HepG2 (cell line): ENCODE data around the gene ENGASE. TPM values are rescaled to one million over a fixed set of nuclear protein-coding genes. Genes with fewer than 3 reads are reported as not detected.

Experiments
- GABPB1 ChIP-seq: IDR thresholded peaks from 2 replicates; pipeline ENCODE4 v1.6.1; 2016; ENCODE audit warnings: mild to moderate bottlenecking, missing genetic modification reagents, moderate library complexity, missing compliant biosample characterization
- HMG20A ChIP-seq: IDR thresholded peaks from 2 replicates; pipeline ENCODE4 v1.6.1; 2016; ENCODE audit warnings: borderline replicate concordance
- HNRNPK ChIP-seq: fragments of 200-400 bp; formaldehyde crosslinking; IDR thresholded peaks from 2 replicates; pipeline ENCODE4 v1.6.1; 2018; ENCODE audit warnings: low read length, low read depth, moderate library complexity, mild to moderate bottlenecking; ENCODE audit not compliant: poor library complexity, severe bottlenecking
- POLR2A ChIP-seq, 2 experiments: IDR thresholded peaks; 2 replicates each; pipeline ENCODE4 v1.6.1; 2011; ENCODE audit warnings: low read depth in 2 of 2, low read length in 2 of 2, mild to moderate bottlenecking in 1 of 2, moderate library complexity in 1 of 2; ENCODE audit not compliant: insufficient read depth in 1 of 2
- POLR2AphosphoS2 ChIP-seq: IDR thresholded peaks from 2 replicates; pipeline ENCODE4 v1.6.1; 2011; ENCODE audit warnings: low read depth, low read length, improper control_type of control experiment
- RFXANK ChIP-seq: IDR thresholded peaks from 2 replicates; pipeline ENCODE4 v1.6.1; 2016
- SALL1 ChIP-seq: sonication (generic); formaldehyde crosslinking; IDR thresholded peaks from 2 replicates; pipeline ENCODE4 v1.8.0; 2022; ENCODE audit warnings: mild to moderate bottlenecking, missing genetic modification reagents
- TBX2 ChIP-seq: sonication (generic); formaldehyde crosslinking; IDR thresholded peaks from 2 replicates; pipeline ENCODE4 v1.5.0; 2020; ENCODE audit warnings: missing genetic modification reagents, mild to moderate bottlenecking, borderline replicate concordance
- ZBTB38 ChIP-seq: sonication (generic); formaldehyde crosslinking; IDR thresholded peaks from 2 replicates; pipeline ENCODE4 v1.5.1; 2020; ENCODE audit warnings: mild to moderate bottlenecking, missing genetic modification reagents
- ZNF160 ChIP-seq: sonication (generic); formaldehyde crosslinking; IDR thresholded peaks from 2 replicates; pipeline ENCODE4 v1.8.0; 2022; ENCODE audit warnings: mild to moderate bottlenecking, inconsistent platforms, missing genetic modification reagents
- polyA plus RNA-seq, 8 experiments: library from polyadenylated mRNA; depleted of rRNA in 3 of 8; stranded (reverse) in 7 of 8; unstranded in 1 of 8; fragments of >200 nt; fragmentation: Illumina TruSeq in 4 of 8; extraction: Trizol in 4 of 8; gene quantifications; 2 replicates each; pipeline versions ENCODE4 v1.2.1 to v1.2.3, GENCODE V29; 2011 to 2016; ENCODE audit warnings: low read depth in 4 of 8, missing spikeins in 1 of 8, mixed read lengths in 1 of 8; ENCODE audit not compliant: insufficient read depth in 1 of 8
- total RNA-seq, 5 experiments: library from RNA; depleted of rRNA; stranded (reverse); fragments of >200 nt; fragmentation: Illumina TruSeq; extraction: Trizol; gene quantifications; 2 replicates each; pipeline ENCODE4 v1.2.3, GENCODE V29; 2016; ENCODE audit warnings: low read depth in 1 of 5
- TF ChIP-seq, protein P1 (sequence below): sonication (generic); formaldehyde crosslinking; IDR thresholded peaks from 2 replicates; pipeline ENCODE4 v1.8.1; 2023; ENCODE audit warnings: missing genetic modification reagents, mild to moderate bottlenecking, borderline replicate concordance
- TF ChIP-seq, protein P2 (sequence below): sonication (generic); formaldehyde crosslinking; IDR thresholded peaks from 2 replicates; pipeline ENCODE4 v1.4.0; 2020; ENCODE audit warnings: missing genetic modification reagents, mild to moderate bottlenecking, borderline replicate concordance
- TF ChIP-seq, protein P3 (sequence below): sonication (generic); formaldehyde crosslinking; IDR thresholded peaks from 2 replicates; pipeline ENCODE4 v1.5.0; 2020; ENCODE audit warnings: missing genetic modification reagents, mild to moderate bottlenecking, borderline replicate concordance
- TF ChIP-seq, protein P4 (sequence below): sonication (generic); formaldehyde crosslinking; IDR thresholded peaks from 2 replicates; pipeline ENCODE4 v1.4.0; 2020; ENCODE audit warnings: missing genetic modification reagents, low read depth, mild to moderate bottlenecking, borderline replicate concordance
- TF ChIP-seq, protein P5 (sequence below): sonication (generic); formaldehyde crosslinking; IDR thresholded peaks from 2 replicates; pipeline ENCODE4 v1.5.0; 2020; ENCODE audit warnings: mild to moderate bottlenecking, missing genetic modification reagents
- TF ChIP-seq, protein P6 (sequence below): sonication (generic); formaldehyde crosslinking; IDR thresholded peaks from 2 replicates; pipeline ENCODE4 v1.4.0; 2020; ENCODE audit warnings: mild to moderate bottlenecking, missing genetic modification reagents

Gene ENGASE
- total and polyA plus RNA-seq, 2 of the 13 experiments (the other 11 are each of a cell fraction or from before 2014, with no cell fraction given) = 10.6 to 18.1 TPM

DNA sequence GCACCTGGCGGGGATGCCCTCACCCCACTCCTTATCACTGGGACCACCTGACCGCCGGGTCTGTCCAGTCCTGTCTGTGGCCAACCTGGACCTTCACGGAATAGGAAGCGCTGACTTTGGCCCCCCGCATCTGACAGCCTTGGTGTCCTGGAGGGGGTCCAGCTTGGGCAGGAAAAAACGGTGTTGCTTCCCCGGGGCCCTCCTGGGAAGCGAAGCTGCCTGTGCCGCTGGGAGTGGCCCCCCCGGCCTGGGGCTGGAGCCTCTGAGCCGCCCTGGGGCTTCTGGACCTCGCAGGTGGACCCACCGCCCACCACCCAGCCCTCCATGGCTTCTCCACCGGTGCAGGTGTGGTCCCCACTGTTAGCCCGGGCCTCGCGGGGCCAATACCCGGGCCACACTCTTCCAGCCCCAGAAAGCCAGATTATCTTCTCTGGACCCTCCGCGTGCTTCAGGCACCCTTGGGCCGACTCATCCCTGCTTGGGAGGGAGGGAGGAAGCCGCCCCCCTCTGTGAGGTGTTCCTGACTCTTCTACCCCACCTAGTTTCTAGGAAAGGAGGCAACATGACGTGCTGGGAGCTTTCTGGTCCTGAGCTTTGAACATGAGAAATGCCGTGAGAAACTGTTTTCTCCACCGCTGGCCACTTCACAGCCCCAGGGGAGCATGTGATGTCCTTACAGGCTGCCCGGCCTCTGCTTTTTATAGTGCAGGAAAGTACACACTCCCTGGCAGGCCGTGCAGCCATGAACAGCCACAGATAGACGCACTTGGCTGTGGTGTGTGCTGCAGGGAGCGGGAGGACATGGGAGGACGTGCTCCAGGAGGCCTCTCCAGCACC, 49.5 kb upstream of the ENGASE start (continued):
- no peak for TF ChIP-seq RFXANK
- no peak for TF ChIP-seq HMG20A (CRISPR knock-in tag)
- TF ChIP-seq, protein P1, sequence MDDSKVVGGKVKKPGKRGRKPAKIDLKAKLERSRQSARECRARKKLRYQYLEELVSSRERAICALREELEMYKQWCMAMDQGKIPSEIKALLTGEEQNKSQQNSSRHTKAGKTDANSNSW = peak; percentile 47; the same call in 1 of the 2 replicates
- TF ChIP-seq ZNF160 = no peak
- TF ChIP-seq, protein P2, sequence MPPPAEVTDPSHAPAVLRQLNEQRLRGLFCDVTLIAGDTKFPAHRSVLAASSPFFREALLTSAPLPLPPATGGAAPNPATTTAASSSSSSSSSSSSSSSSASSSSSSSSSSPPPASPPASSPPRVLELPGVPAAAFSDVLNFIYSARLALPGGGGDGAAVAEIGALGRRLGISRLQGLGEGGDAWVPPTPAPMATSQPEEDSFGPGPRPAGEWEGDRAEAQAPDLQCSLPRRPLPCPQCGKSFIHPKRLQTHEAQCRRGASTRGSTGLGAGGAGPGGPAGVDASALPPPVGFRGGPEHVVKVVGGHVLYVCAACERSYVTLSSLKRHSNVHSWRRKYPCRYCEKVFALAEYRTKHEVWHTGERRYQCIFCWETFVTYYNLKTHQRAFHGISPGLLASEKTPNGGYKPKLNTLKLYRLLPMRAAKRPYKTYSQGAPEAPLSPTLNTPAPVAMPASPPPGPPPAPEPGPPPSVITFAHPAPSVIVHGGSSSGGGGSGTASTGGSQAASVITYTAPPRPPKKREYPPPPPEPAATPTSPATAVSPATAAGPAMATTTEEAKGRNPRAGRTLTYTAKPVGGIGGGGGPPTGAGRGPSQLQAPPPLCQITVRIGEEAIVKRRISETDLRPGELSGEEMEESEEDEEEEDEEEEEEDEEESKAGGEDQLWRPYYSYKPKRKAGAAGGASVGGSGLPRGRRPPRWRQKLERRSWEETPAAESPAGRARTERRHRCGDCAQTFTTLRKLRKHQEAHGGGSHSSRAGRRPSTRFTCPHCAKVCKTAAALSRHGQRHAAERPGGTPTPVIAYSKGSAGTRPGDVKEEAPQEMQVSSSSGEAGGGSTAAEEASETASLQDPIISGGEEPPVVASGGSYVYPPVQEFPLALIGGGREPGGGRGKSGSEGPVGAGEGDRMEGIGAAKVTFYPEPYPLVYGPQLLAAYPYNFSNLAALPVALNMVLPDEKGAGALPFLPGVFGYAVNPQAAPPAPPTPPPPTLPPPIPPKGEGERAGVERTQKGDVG (CRISPR knock-in tag) = peak; percentile 78; the same call in 1 of the 2 replicates
- TF ChIP-seq, protein P3, sequence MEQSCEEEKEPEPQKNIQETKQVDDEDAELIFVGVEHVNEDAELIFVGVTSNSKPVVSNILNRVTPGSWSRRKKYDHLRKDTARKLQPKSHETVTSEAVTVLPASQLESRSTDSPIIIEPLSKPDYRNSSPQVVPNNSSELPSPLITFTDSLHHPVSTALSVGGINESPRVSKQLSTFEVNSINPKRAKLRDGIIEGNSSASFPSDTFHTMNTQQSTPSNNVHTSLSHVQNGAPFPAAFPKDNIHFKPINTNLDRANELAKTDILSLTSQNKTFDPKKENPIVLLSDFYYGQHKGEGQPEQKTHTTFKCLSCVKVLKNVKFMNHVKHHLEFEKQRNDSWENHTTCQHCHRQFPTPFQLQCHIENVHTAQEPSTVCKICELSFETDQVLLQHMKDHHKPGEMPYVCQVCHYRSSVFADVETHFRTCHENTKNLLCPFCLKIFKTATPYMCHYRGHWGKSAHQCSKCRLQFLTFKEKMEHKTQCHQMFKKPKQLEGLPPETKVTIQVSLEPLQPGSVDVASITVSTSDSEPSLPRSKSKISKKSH (CRISPR knock-in tag) = 0 out of 2 replicates have a peak, but pooled peaks have one; percentile 10
- no peak for TF ChIP-seq POLR2AphosphoS2
- no peak for TF ChIP-seq POLR2A (IDR thresholded peaks at IDR 0.05; ENCODE audit: insufficient read depth in 1 of 2, low read depth in 2 of 2, low read length in 2 of 2)
- no peak for TF ChIP-seq TBX2 (CRISPR knock-in tag)
- TF ChIP-seq, protein P4, sequence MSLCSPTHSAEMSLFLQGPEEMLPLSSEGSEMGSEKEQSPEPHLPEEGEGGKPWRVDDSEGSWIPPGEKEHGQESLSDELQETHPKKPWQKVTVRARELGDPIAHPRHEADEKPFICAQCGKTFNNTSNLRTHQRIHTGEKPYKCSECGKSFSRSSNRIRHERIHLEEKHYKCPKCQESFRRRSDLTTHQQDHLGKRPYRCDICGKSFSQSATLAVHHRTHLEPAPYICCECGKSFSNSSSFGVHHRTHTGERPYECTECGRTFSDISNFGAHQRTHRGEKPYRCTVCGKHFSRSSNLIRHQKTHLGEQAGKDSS (CRISPR knock-in tag) = no peak
- TF ChIP-seq HNRNPK = no peak
- TF ChIP-seq, protein P5, sequence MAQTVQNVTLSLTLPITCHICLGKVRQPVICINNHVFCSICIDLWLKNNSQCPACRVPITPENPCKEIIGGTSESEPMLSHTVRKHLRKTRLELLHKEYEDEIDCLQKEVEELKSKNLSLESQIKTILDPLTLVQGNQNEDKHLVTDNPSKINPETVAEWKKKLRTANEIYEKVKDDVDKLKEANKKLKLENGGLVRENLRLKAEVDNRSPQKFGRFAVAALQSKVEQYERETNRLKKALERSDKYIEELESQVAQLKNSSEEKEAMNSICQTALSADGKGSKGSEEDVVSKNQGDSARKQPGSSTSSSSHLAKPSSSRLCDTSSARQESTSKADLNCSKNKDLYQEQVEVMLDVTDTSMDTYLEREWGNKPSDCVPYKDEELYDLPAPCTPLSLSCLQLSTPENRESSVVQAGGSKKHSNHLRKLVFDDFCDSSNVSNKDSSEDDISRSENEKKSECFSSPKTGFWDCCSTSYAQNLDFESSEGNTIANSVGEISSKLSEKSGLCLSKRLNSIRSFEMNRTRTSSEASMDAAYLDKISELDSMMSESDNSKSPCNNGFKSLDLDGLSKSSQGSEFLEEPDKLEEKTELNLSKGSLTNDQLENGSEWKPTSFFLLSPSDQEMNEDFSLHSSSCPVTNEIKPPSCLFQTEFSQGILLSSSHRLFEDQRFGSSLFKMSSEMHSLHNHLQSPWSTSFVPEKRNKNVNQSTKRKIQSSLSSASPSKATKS (CRISPR knock-in tag) = no peak
- TF ChIP-seq, protein P6, sequence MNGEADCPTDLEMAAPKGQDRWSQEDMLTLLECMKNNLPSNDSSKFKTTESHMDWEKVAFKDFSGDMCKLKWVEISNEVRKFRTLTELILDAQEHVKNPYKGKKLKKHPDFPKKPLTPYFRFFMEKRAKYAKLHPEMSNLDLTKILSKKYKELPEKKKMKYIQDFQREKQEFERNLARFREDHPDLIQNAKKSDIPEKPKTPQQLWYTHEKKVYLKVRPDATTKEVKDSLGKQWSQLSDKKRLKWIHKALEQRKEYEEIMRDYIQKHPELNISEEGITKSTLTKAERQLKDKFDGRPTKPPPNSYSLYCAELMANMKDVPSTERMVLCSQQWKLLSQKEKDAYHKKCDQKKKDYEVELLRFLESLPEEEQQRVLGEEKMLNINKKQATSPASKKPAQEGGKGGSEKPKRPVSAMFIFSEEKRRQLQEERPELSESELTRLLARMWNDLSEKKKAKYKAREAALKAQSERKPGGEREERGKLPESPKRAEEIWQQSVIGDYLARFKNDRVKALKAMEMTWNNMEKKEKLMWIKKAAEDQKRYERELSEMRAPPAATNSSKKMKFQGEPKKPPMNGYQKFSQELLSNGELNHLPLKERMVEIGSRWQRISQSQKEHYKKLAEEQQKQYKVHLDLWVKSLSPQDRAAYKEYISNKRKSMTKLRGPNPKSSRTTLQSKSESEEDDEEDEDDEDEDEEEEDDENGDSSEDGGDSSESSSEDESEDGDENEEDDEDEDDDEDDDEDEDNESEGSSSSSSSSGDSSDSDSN (CRISPR knock-in tag) = no peak
- TF ChIP-seq SALL1 (CRISPR knock-in tag) = peak; percentile 41
- peak; percentile 78; the same call in 1 of the 2 replicates for TF ChIP-seq ZBTB38
- peak; percentile 49; the same call in 1 of the 2 replicates for TF ChIP-seq GABPB1 (CRISPR knock-in tag)
